Measurements from ENCODE around the gene ECI1.
"Not testable (repeated sequence)": the region's sequence is repeated elsewhere in the genome, so short reads cannot be mapped to it uniquely, and the experiment has no call there.

The ECI1 gene

GRCh38 chr16:2278956-2279800 lies 27.8 kb upstream of the ECI1 start:
- no peak for DNase-seq

- no peak for DNase-seq
Measured at GRCh38 chr16:2278272-2278608, 26.9 kb upstream of the ECI1 start.

- no peak for DNase-seq
Measured at GRCh38 chr16:2277466-2278271, 26.3 kb upstream of the ECI1 start.

GRCh38 chr16:2276368-2277195 lies 25.2 kb upstream of the ECI1 start:
- DNase-seq: no peak

- DNase-seq: no peak
Measured at GRCh38 chr16:2275476-2276367, 24.3 kb upstream of the ECI1 start.

GRCh38 chr16:2273931-2274330 lies 22.5 kb upstream of the ECI1 start:
- no peak for DNase-seq

GRCh38 chr16:2273484-2273883 lies 22.1 kb upstream of the ECI1 start:
- no peak for DNase-seq

- DNase-seq: no peak
Measured at GRCh38 chr16:2271848-2272461, 20.6 kb upstream of the ECI1 start.

- no peak for DNase-seq
Measured at GRCh38 chr16:2270588-2271470, 19.4 kb upstream of the ECI1 start.

GRCh38 chr16:2270070-2270462 lies 18.7 kb upstream of the ECI1 start:
- no peak for DNase-seq

- peak; percentile 88 for DNase-seq
Measured at GRCh38 chr16:2267913-2268666, 16.7 kb upstream of the ECI1 start, which contains the start of gene RNPS1. Gene RNPS1, minus strand, starts transcription at chr16:2268126. Its CDS starts 3,483 bp downstream, at chr16:2264643.

GRCh38 chr16:2267505-2267912 lies 16.1 kb upstream of the ECI1 start:
- DNase-seq: not testable (repeated sequence)

- not testable (repeated sequence) for DNase-seq
Measured at GRCh38 chr16:2266887-2267286, 15.5 kb upstream of the ECI1 start.

- not testable (repeated sequence) for DNase-seq
Measured at GRCh38 chr16:2263026-2263425, 11.6 kb upstream of the ECI1 start.

- no peak for DNase-seq
Measured at GRCh38 chr16:2260250-2260649, 8.9 kb upstream of the ECI1 start.

GRCh38 chr16:2258530-2258929 lies 7.1 kb upstream of the ECI1 start:
- not testable (repeated sequence) for DNase-seq

- DNase-seq: no peak
Measured at GRCh38 chr16:2257726-2258125, 6.3 kb upstream of the ECI1 start.

- DNase-seq: no peak
Measured at GRCh38 chr16:2256531-2257140, 5.2 kb upstream of the ECI1 start.

GRCh38 chr16:2253293-2253692 lies 1.9 kb upstream of the ECI1 start:
- DNase-seq: no peak
